Common myeloid progenitor, CD34-positive (primary cell): ENCODE results near the gene MCM6.

Experiments used
- CTCF ChIA-PET: fragments of 350-600 bp; sonication (Branson Sonifier 250); formaldehyde crosslinking; loops from one replicate; lab custom pipeline; 2021; ENCODE audit warnings: antibody characterized with exemption; lab: Charles Lee
- POLR2A ChIA-PET: fragments of 350-600 bp; sonication (Branson Sonifier 250); formaldehyde crosslinking; loops from one replicate; lab custom pipeline; 2021; ENCODE audit warnings: antibody characterized with exemption; lab: Charles Lee
- DNase-seq, 3 donors: peaks; one replicate each; pipeline versions ENCODE4 v3.0.0 to v3.0.0-alpha.2; 2013
- H3K27ac ChIP-seq, 2 experiments: 1 replicate in 1 of 2; 2 replicates in 1 of 2; pipeline ENCODE4 v1.7.0; 2013; ENCODE audit warnings: inconsistent platforms in 2 of 2, low read length in 2 of 2, mild to moderate bottlenecking in 2 of 2, low read depth in 1 of 2, moderate library complexity in 1 of 2; ENCODE audit not compliant: severe bottlenecking in 2 of 2, insufficient read depth in 1 of 2, poor library complexity in 1 of 2
- H3K27me3 ChIP-seq, 5 experiments: replicated peaks in 2 of 5; 1 replicate in 3 of 5; 2 replicates in 2 of 5; pipeline versions ENCODE4 v1.6.1 to v1.7.0; 2013; ENCODE audit warnings: low read length in 4 of 5, mild to moderate bottlenecking in 2 of 5, moderate library complexity in 2 of 5, inconsistent platforms in 1 of 5; ENCODE audit not compliant: insufficient read depth in 5 of 5, control insufficient read depth in 4 of 5
- H3K36me3 ChIP-seq, 4 experiments: 1 replicate in 2 of 4; 2 replicates in 2 of 4; pipeline versions ENCODE4 v1.6.1 to v1.7.0; 2013; ENCODE audit warnings: low read length in 3 of 4, control low read depth in 1 of 4, mild to moderate bottlenecking in 1 of 4; ENCODE audit not compliant: control insufficient read depth in 4 of 4, insufficient read depth in 4 of 4
- H3K4me1 ChIP-seq, 4 experiments: 1 replicate in 3 of 4; 2 replicates in 1 of 4; pipeline versions ENCODE4 v1.6.1 to v1.7.1; 2013; ENCODE audit warnings: low read length in 3 of 4, mild to moderate bottlenecking in 3 of 4, control low read depth in 1 of 4, inconsistent platforms in 1 of 4, moderate library complexity in 1 of 4; ENCODE audit not compliant: control insufficient read depth in 4 of 4, insufficient read depth in 4 of 4; ENCODE audit errors: control extremely low read depth in 1 of 4
- H3K4me3 ChIP-seq, 7 experiments: 1 replicate in 4 of 7; 2 replicates in 3 of 7; pipeline versions ENCODE4 v1.5.1 to v1.7.0; 2013; ENCODE audit warnings: mild to moderate bottlenecking in 7 of 7, low read length in 6 of 7, moderate library complexity in 6 of 7, inconsistent platforms in 2 of 7, low read depth in 2 of 7, control low read depth in 1 of 7; ENCODE audit not compliant: insufficient read depth in 4 of 7, control insufficient read depth in 1 of 7; ENCODE audit errors: extremely low read depth in 1 of 7
- H3K9me3 ChIP-seq, 5 experiments: 1 replicate in 4 of 5; 2 replicates in 1 of 5; pipeline versions ENCODE4 v1.6.1 to v1.7.1; 2013; ENCODE audit warnings: low read length in 4 of 5, mild to moderate bottlenecking in 2 of 5, inconsistent platforms in 1 of 5, low read depth in 1 of 5, moderate library complexity in 1 of 5; ENCODE audit not compliant: control insufficient read depth in 4 of 5, insufficient read depth in 2 of 5; ENCODE audit errors: control extremely low read depth in 1 of 5
- WGBS: methylation state at CpG from one replicate; pipeline ENCODE4 v1.1.5; 2013; ENCODE audit not compliant: insufficient coverage; 5-methylcytosine and 5-hydroxymethylcytosine counted together

The MCM6 gene

DNA sequence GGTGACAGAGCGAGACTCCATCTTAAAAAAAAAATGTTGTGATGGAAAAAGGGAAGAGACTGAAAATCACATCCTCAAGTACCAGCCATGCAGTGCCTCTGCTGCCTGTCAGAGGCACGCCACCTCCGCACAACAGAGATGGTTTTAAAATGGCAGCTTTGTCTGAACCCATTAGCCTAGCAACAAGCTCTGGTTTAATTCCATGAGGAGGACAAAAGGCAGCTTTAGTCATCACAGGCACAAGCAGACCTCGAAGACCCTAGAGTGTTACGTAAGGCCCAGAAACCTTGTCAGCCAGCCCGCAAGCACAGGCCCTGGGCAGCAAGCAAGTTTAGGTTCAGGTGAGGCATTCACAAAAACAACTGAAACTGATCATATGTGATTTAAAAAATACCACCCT, 49.7 kb downstream of the MCM6 start:
- no peak for DNase-seq
- no peak overlapping the region for H3K27ac ChIP-seq
- H3K36me3 ChIP-seq = peaks cover 0 to 3% (median 0%) of the 10 kb centered on the region in 4 experiments
- no peaks in the 10 kb centered on the region for H3K27me3 ChIP-seq
- CTCF ChIA-PET = interaction anchor here (1.3 to 2.3 kb wide), 3 partner anchors 29 to 42 kb away, joined by 3 to 14 read pairs (median 5); no protein-coding TSS in a partner anchor
- 95% methylated on average over 6 of the region's 6 CpGs for WGBS
- POLR2A ChIA-PET = interaction anchor here (0.6 kb wide), 1 partner anchor 761 kb away, joined by 3 read pairs; no protein-coding TSS in a partner anchor
- no peak overlapping the region for H3K4me3 ChIP-seq
- H3K9me3 ChIP-seq = peaks cover 0 to 18% (median 13%) of the 10 kb centered on the region in 5 experiments
- H3K4me1 ChIP-seq = peaks cover under 1 to 10% (median 8%) of the 10 kb centered on the region in 4 experiments

GRCh38 chr2:135825550-135826176, 50.6 kb downstream of the MCM6 start:
- no peak for DNase-seq
- peaks cover 5 to 18% (median 12%) of the 10 kb centered on the region in 4 experiments for H3K4me1 ChIP-seq
- POLR2A ChIA-PET = interaction anchor here (0.6 kb wide), 1 partner anchor 760 kb away, joined by 3 read pairs; no protein-coding TSS in a partner anchor
- H3K27ac ChIP-seq = no peak overlapping the region
- peak overlapping the region in 2 of 7 experiments; percentile 8 to 45 for H3K4me3 ChIP-seq
- peaks cover 0 to 18% (median 13%) of the 10 kb centered on the region in 5 experiments for H3K9me3 ChIP-seq
- H3K36me3 ChIP-seq = peaks cover 0 to 3% (median 0%) of the 10 kb centered on the region in 4 experiments
- CTCF ChIA-PET = interaction anchor here (1.0 to 2.3 kb wide), 3 partner anchors 7 to 46 kb away, joined by 3 to 14 read pairs (median 4); no protein-coding TSS in a partner anchor
- H3K27me3 ChIP-seq = no peaks in the 10 kb centered on the region
- WGBS = 36% methylated on average over 10 of the region's 11 CpGs

GRCh38 chr2:135825131-135825530, 51.1 kb downstream of the MCM6 start:
- Histone ChIP-seq H3K27ac (no peak overlapping the region), H3K27me3 (no peaks in the 10 kb centered on the region), H3K4me3 (no peak overlapping the region), H3K4me1 (peaks cover 5 to 23% (median 17%) of the 10 kb centered on the region in 4 experiments), H3K9me3 (peaks cover 0 to 18% (median 13%) of the 10 kb centered on the region in 5 experiments), H3K36me3 (peaks cover 0 to 3% (median 0%) of the 10 kb centered on the region in 4 experiments)
- no peak for DNase-seq
- ChIA-PET POLR2A (no interaction called here), CTCF (interaction anchor here (1.0 to 2.3 kb wide), 5 partner anchors 8 to 46 kb away, joined by 3 to 14 read pairs (median 4); no protein-coding TSS in a partner anchor)
- WGBS = 97% methylated on average over 8 of the region's 9 CpGs

DNA sequence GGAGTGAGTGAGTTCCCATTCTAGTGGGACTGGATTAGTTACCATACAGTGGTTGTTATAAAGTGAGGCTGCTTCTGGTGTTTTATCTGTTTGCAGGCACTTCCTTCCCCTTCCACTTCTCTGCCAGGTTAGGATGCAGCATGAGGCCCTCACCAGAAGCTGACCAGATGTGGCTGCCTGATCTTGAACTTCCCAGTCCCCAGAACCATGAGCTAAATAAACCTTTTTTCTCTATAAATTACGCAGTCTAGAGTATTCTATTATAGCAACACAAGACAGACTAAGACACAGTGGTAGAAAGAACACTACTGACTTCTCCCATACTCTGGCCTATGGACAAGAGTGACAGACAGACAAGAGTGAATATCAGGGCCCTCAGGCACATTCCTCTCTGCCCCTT, 53.4 kb downstream of the MCM6 start:
- CTCF ChIA-PET = no interaction called here
- H3K4me3 ChIP-seq = no peak overlapping the region

DNA sequence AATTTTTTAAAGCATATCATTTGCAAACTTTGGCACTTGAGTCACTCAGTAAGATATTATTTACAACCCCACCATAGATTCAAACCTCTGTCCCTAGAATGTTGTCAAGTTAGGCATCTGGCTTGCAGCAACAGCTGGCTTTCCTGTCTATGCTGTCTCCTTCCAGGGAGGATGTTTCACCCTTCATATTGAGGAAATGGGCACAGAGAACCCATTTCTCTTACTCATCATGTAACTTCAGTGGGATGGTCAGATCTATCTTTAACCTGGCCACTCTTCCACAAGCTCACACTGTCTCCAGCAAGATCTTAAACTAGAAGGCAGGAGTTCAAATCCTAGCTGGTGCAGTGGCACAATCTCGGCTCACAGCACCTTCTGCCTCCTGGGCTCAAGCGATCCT, 55.1 kb downstream of the MCM6 start:
- Histone ChIP-seq H3K27ac (no peak overlapping the region), H3K36me3 (peaks cover 0 to 3% (median 0%) of the 10 kb centered on the region in 4 experiments), H3K4me1 (peaks cover 7 to 32% (median 26%) of the 10 kb centered on the region in 4 experiments), H3K27me3 (no peaks in the 10 kb centered on the region), H3K9me3 (peaks cover 0 to 18% (median 13%) of the 10 kb centered on the region in 5 experiments), H3K4me3 (no peak overlapping the region)
- peak in 1 of 3 donors; percentile 41 for DNase-seq
- WGBS = 80% methylated on average over 1 of the region's 2 CpGs
- POLR2A ChIA-PET = no interaction called here
- CTCF ChIA-PET = interaction anchor here (0.6 to 1.1 kb wide), 3 partner anchors 17 to 38 kb away, joined by 3 read pairs; no protein-coding TSS in a partner anchor

More for the DNA sequence above, 53.4 kb downstream of the MCM6 start:
- POLR2A ChIA-PET = no interaction called here
- Histone ChIP-seq H3K27ac (no peak overlapping the region), H3K36me3 (peaks cover 0 to 3% (median 0%) of the 10 kb centered on the region in 4 experiments), H3K27me3 (no peaks in the 10 kb centered on the region), H3K9me3 (peaks cover 0 to 18% (median 13%) of the 10 kb centered on the region in 5 experiments), H3K4me1 (peaks cover 7 to 32% (median 26%) of the 10 kb centered on the region in 4 experiments)
- DNase-seq = no peak
- WGBS = 100% methylated on average over 1 of the region's 1 CpG

DNA sequence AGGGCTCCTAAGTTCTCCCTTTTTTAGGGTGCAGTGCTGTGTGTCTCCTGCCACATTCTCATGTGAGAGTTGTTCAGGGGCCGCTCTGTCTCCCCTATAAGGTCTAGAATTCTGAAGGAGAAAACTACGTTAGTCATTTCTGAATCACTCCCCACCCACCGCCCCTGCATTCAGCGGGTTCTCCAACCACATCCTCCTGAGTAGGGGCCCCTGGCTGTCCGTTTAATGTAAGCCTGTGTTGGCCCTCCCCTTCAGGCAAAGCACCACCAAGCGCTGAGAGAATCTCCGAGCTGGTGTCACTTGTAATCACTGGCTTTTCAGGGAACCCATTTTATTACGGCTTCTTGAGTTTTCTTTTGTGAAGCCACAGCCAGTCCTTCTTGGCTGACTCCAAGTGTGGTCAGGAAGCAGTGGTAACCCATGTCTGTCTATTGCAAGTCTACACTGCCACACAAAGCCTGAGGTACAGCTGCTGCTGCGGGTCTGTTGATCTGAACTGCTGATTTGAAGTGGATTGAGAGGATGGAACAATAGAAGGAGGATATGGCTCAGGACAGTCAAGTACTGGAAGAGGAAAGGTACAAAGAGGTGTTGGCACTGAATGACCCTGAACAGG, 56.1 kb downstream of the MCM6 start:
- DNase-seq = peak; percentile 49 to 93 (median 89)
- H3K4me1 ChIP-seq = peaks cover 7 to 23% (median 18%) of the 10 kb centered on the region in 4 experiments
- H3K27ac ChIP-seq = no peak overlapping the region
- no peaks in the 10 kb centered on the region for H3K27me3 ChIP-seq
- 0% methylated on average over 9 of the region's 9 CpGs for WGBS
- peaks cover 0 to 3% (median 0%) of the 10 kb centered on the region in 4 experiments for H3K36me3 ChIP-seq
- ChIA-PET CTCF (interaction anchor here (1.3 kb wide), 1 partner anchor 22 kb away, joined by 4 read pairs; no protein-coding TSS in a partner anchor), POLR2A (no interaction called here)
- H3K4me3 ChIP-seq = peak overlapping the region in 6 of 7 experiments; percentile 23 to 52 (median 32)
- peaks cover 0 to 18% (median 13%) of the 10 kb centered on the region in 5 experiments for H3K9me3 ChIP-seq
